ENCODE results near the gene COQ8A.

GRCh38 chr1:226985239-226985838 is 45.2 kb downstream of the COQ8A start:
- no peak for TF ChIP-seq TAF1 (IDR thresholded peaks at IDR 0.05; ENCODE audit: borderline replicate concordance, low read depth, low read length)
- no peak for TF ChIP-seq CHD2 (IDR thresholded peaks at IDR 0.05; ENCODE audit: low read length, partially characterized antibody)
- TF ChIP-seq EZH2phosphoT487 (IDR thresholded peaks at IDR 0.05; ENCODE audit: borderline replicate concordance, low read depth) = no peak
- no peak for TF ChIP-seq CTCF (IDR thresholded peaks at IDR 0.05)
- no peak for TF ChIP-seq NFIC (IDR thresholded peaks at IDR 0.05; ENCODE audit: borderline replicate concordance)
